Measurements from ENCODE around the gene PRXL2B. TPM values are rescaled to one million over a fixed set of nuclear protein-coding genes. Genes with fewer than 3 reads are reported as not detected.

The PRXL2B gene
- total and polyA plus RNA-seq, 2 experiments from 2014 or later = 25.5 to 44.0 TPM

DNA sequence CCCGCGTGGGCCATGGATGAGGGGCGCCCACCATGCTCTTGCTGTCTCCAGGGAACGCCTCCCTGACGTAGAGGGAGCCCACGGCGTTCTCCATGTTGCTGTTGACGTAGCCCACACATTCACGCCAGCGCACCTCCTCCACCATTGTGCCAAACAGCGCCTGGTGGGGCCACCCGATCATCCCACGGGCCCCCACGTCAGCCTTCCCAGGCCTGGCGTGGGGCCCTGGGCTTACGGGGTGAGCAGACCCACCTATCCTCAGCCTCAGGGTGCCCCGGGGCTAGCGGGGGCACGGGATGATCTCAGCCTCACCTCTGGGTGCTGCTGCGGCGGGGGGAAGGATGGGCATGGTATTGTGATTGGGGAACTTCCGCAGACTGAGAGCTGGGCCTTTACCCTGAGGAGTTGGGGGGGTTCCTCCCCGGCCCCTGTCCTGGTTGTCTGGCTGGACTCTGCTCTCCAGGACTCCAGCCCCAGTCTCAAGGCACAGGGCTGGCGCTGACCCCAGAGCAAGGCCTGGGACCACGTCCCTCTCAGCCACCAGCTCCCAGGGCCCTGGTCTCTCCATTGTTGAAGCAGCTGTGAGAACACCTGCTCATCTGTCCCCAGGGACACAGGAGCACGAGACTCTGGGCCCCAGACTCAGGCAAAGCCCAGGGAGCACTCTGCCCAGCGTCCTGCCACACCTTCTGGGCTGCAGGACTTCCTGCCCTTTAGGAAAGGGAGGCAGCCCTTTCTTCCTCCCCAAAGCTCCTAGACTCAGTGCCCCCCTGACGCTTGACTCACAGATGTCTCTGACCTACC lies 10.2 kb downstream of the PRXL2B start:
- H3K4me3 ChIP-seq = no peak overlapping the region
- peaks cover 8% of the 10 kb centered on the region; the same call in 2 of the 3 replicates for H3K9me3 Mint-ChIP-seq
- H3K27me3 ChIP-seq (ENCODE audit: insufficient read depth) = no peaks in the 10 kb centered on the region
- no peaks in the 10 kb centered on the region for H3K79me2 ChIP-seq (replicated peaks; ENCODE audit: insufficient read depth)
- H4K20me1 ChIP-seq (replicated peaks; ENCODE audit: insufficient read depth) = no peaks in the 10 kb centered on the region
- no peak for DNase-seq (ENCODE audit: low spot score)
- no peaks in the 10 kb centered on the region for H3K36me3 ChIP-seq (ENCODE audit: insufficient read depth)
- H3K4me1 Mint-ChIP-seq = no peaks in the 10 kb centered on the region
- peaks cover 6% of the 10 kb centered on the region for H3K27me3 Mint-ChIP-seq (ENCODE audit: insufficient read depth, low read depth, poor library complexity)
- H3K36me3 Mint-ChIP-seq (ENCODE audit: low read depth) = no peaks in the 10 kb centered on the region
- no peaks in the 10 kb centered on the region for H3K9me2 ChIP-seq (ENCODE audit: insufficient read depth)
- H3K27ac Mint-ChIP-seq = no peak overlapping the region
- H3K4me2 ChIP-seq = no peak overlapping the region
- H2AFZ ChIP-seq = no peak overlapping the region
- no peak for ATAC-seq
- H3F3A ChIP-seq (replicated peaks; ENCODE audit: low read depth) = no peaks in the 10 kb centered on the region
- TF ChIP-seq, protein P1, sequence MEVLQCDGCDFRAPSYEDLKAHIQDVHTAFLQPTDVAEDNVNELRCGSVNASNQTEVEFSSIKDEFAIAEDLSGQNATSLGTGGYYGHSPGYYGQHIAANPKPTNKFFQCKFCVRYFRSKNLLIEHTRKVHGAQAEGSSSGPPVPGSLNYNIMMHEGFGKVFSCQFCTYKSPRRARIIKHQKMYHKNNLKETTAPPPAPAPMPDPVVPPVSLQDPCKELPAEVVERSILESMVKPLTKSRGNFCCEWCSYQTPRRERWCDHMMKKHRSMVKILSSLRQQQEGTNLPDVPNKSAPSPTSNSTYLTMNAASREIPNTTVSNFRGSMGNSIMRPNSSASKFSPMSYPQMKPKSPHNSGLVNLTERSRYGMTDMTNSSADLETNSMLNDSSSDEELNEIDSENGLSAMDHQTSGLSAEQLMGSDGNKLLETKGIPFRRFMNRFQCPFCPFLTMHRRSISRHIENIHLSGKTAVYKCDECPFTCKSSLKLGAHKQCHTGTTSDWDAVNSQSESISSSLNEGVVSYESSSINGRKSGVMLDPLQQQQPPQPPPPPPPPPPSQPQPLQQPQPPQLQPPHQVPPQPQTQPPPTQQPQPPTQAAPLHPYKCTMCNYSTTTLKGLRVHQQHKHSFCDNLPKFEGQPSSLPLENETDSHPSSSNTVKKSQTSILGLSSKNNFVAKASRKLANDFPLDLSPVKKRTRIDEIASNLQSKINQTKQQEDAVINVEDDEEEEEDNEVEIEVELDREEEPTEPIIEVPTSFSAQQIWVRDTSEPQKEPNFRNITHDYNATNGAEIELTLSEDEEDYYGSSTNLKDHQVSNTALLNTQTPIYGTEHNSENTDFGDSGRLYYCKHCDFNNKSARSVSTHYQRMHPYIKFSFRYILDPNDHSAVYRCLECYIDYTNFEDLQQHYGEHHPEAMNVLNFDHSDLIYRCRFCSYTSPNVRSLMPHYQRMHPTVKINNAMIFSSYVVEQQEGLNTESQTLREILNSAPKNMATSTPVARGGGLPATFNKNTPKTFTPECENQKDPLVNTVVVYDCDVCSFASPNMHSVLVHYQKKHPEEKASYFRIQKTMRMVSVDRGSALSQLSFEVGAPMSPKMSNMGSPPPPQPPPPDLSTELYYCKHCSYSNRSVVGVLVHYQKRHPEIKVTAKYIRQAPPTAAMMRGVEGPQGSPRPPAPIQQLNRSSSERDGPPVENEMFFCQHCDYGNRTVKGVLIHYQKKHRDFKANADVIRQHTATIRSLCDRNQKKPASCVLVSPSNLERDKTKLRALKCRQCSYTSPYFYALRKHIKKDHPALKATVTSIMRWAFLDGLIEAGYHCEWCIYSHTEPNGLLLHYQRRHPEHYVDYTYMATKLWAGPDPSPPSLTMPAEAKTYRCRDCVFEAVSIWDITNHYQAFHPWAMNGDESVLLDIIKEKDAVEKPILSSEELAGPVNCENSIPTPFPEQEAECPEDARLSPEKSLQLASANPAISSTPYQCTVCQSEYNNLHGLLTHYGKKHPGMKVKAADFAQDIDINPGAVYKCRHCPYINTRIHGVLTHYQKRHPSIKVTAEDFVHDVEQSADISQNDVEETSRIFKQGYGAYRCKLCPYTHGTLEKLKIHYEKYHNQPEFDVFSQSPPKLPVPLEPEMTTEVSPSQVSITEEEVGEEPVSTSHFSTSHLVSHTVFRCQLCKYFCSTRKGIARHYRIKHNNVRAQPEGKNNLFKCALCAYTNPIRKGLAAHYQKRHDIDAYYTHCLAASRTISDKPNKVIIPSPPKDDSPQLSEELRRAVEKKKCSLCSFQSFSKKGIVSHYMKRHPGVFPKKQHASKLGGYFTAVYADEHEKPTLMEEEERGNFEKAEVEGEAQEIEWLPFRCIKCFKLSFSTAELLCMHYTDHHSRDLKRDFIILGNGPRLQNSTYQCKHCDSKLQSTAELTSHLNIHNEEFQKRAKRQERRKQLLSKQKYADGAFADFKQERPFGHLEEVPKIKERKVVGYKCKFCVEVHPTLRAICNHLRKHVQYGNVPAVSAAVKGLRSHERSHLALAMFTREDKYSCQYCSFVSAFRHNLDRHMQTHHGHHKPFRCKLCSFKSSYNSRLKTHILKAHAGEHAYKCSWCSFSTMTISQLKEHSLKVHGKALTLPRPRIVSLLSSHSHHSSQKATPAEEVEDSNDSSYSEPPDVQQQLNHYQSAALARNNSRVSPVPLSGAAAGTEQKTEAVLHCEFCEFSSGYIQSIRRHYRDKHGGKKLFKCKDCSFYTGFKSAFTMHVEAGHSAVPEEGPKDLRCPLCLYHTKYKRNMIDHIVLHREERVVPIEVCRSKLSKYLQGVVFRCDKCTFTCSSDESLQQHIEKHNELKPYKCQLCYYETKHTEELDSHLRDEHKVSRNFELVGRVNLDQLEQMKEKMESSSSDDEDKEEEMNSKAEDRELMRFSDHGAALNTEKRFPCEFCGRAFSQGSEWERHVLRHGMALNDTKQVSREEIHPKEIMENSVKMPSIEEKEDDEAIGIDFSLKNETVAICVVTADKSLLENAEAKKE (CRISPR knock-in tag; IDR thresholded peaks at IDR 0.05) = no peak
- TF ChIP-seq NANOG (IDR thresholded peaks at IDR 0.05; ENCODE audit: borderline replicate concordance) (no peak), EZH2 (IDR thresholded peaks at IDR 0.05; ENCODE audit: low read depth, unreplicated experiment) (no peak), EZH2phosphoT487 (IDR thresholded peaks at IDR 0.05; ENCODE audit: unreplicated experiment) (no peak), JUNB (IDR thresholded peaks at IDR 0.05; ENCODE audit: unreplicated experiment) (no peak), CREB1 (CRISPR knock-in tag; IDR thresholded peaks at IDR 0.05; ENCODE audit: low read depth) (no peak)
- TF ChIP-seq, protein P2, sequence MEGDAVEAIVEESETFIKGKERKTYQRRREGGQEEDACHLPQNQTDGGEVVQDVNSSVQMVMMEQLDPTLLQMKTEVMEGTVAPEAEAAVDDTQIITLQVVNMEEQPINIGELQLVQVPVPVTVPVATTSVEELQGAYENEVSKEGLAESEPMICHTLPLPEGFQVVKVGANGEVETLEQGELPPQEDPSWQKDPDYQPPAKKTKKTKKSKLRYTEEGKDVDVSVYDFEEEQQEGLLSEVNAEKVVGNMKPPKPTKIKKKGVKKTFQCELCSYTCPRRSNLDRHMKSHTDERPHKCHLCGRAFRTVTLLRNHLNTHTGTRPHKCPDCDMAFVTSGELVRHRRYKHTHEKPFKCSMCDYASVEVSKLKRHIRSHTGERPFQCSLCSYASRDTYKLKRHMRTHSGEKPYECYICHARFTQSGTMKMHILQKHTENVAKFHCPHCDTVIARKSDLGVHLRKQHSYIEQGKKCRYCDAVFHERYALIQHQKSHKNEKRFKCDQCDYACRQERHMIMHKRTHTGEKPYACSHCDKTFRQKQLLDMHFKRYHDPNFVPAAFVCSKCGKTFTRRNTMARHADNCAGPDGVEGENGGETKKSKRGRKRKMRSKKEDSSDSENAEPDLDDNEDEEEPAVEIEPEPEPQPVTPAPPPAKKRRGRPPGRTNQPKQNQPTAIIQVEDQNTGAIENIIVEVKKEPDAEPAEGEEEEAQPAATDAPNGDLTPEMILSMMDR (conservative IDR thresholded peaks at IDR 0.05; ENCODE audit: low read depth in 2 of 2) = no peak
- TF ChIP-seq, protein P3, sequence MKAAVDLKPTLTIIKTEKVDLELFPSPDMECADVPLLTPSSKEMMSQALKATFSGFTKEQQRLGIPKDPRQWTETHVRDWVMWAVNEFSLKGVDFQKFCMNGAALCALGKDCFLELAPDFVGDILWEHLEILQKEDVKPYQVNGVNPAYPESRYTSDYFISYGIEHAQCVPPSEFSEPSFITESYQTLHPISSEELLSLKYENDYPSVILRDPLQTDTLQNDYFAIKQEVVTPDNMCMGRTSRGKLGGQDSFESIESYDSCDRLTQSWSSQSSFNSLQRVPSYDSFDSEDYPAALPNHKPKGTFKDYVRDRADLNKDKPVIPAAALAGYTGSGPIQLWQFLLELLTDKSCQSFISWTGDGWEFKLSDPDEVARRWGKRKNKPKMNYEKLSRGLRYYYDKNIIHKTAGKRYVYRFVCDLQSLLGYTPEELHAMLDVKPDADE (IDR thresholded peaks at IDR 0.05) = no peak
- no peak overlapping the region for H3K27ac ChIP-seq (ENCODE audit: low read depth)
- no peaks in the 10 kb centered on the region for H3K4me1 ChIP-seq (ENCODE audit: insufficient read depth)
- no peak overlapping the region for H3K4me3 Mint-ChIP-seq
